ENCODE results near the gene SENP1.

- TF ChIP-seq CTCF (IDR thresholded peaks at IDR 0.05) (no peak), POLR2A (IDR thresholded peaks at IDR 0.05) (no peak)
These were observed 19.6 kb downstream of the SENP1 start for GRCh38 chr12:48086327-48086726.

All from adrenal gland (tissue), 5 donors.